HG03442 (cell line): Measurements from ENCODE around the gene THAP7.

Experiments
- ATAC-seq: cut with Tn5 transposase; IDR thresholded peaks from one replicate; pipeline ENCODE4 v1.9.1; 2021; ENCODE audit warnings: mild to moderate bottlenecking, moderate library complexity; ENCODE audit not compliant: unreplicated experiment

THAP7 gene

DNA sequence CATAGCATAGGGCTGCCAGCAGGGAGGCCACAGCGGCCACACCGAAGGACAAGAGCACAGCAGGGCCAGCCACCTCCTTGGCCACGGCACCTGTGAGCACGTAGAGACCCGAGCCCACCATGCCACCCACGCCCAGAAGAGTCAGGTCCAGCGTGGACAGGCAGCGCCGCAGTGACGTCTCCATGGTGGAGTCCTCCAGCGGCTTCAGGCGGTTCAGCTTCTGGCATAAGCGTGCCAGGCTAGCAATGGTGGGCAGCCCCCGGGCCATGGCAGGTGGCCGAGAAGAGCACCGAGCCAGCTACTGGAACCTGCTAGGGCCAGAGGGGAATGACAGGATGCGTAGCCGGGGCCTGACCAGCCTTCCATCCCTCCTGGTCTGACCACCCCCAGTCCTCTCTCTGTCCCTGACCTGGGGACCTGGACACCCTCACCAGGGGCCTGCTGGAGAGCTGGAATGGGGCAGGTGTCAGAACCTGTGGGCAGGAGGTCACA lies 29.7 kb upstream of the THAP7 start:
- no peak for ATAC-seq

DNA sequence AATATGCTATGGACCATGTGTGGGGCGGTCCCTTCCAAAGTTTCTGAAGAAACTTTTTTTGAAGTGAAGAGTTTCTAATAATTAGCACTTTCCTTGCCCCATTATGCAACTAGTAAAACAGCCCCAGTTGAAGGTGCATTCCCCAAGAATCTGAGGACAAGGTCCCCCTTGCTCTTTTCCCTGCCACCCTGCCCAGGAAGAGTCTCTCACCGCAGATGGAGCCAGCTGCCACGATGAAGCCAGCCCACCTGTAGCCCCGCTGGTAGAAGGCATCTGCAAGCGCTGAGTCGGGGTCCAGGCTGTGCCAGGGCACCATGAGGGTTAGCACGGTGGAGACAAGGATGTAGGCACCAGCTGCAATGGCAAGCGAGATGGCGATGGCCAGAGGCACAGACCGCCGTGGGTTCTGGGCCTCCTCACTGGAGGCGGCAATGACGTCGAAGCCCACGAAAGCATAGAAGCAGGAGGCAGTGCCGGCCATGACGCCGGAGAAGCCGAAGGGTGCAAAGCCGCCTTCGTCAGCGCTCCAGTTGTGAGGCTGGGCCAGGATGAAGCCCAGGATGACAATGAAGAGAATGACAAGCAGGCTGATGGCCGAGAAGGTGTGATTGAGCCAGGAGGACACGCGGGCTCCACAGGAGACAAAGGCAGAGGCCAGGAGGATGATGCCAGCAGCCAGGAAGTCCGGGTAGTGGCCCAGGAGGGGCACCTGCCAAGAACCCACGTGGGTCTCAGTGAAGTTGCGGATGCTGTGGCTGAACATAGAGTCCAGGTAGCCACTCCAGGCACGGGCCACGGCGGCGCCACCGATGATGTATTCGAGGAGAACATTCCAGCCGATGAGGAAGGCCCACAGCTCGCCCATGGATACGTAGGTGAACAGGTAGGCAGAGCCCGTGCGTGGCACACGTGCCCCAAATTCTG lies 29.0 kb upstream of the THAP7 start:
- ATAC-seq, result no peak

GRCh38 chr22:21030032-21030431 lies 28.1 kb upstream of the THAP7 start:
- ATAC-seq, result no peak

DNA sequence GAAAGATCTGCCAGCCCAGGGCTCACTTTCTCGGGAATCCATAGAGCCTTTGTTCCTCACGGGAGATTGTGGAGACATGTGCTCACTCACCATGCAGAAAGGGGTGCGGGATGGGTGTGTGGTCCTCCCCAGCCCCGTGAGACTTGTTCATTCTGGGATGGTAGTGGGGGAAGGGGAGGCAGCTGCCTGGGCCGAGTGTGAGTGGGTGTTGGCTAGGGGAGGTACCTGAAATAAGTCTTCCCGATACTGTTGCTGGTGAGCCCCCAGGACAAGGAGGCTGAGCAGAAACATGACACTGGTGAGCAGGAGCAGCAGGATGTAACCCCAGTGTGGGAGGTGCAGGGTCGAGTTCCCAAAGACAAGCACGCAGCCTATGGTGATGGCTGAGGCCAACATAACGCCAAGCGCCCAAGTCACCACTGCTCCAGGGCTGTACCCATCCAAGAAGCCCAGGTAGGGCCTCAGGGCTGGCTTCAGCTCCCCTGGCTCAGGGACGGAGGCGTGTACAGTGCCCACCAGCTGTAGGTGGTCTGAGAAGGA lies 27.6 kb upstream of the THAP7 start:
- ATAC-seq, result no peak

DNA sequence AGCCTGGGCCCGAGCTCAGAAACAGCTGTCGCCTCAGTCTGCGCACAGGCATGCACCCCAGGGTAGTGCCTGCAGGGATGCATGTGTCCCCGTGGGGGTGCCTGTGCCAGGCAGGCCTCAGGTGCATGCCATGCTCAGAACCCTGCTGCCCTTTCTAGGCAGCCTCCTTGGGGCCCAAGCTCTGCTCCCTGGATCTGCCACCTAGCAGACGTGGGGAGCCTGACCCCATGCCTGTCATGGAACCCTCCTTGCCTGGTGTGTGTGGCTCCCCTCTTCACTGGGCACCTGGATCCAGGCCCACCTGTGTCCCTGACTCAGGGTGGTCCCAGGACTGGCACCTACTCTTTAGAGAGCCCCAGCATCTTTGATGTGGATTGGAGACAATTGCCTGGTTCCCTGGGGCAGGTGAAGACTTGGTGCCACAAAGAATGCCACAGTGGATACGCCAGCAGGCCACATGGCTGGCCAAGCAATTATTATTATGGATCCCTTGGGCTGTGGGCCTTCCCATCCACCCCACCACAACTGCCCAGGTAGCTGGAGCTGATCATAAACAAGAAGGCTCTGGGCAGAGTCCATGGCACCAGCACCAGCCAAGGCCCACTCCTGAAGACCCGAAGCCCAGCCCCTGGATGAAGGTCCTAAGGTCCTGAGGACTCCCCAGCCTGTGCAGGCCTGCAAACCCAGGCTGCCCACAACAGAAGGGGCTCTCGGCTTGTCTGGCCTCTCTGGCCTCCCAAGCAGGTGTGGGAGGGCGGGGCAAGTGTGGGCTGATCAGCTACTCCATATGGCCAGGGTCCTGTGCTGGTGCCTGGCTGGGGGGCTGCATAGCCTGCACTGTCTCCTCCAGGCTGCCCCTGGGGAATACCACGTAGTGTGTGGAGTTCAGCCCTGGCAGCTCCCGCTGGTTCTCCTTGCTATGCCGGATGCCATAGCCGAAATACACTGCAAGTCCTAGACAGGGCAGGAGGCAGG lies 26.6 kb upstream of the THAP7 start:
- no peak for ATAC-seq

DNA sequence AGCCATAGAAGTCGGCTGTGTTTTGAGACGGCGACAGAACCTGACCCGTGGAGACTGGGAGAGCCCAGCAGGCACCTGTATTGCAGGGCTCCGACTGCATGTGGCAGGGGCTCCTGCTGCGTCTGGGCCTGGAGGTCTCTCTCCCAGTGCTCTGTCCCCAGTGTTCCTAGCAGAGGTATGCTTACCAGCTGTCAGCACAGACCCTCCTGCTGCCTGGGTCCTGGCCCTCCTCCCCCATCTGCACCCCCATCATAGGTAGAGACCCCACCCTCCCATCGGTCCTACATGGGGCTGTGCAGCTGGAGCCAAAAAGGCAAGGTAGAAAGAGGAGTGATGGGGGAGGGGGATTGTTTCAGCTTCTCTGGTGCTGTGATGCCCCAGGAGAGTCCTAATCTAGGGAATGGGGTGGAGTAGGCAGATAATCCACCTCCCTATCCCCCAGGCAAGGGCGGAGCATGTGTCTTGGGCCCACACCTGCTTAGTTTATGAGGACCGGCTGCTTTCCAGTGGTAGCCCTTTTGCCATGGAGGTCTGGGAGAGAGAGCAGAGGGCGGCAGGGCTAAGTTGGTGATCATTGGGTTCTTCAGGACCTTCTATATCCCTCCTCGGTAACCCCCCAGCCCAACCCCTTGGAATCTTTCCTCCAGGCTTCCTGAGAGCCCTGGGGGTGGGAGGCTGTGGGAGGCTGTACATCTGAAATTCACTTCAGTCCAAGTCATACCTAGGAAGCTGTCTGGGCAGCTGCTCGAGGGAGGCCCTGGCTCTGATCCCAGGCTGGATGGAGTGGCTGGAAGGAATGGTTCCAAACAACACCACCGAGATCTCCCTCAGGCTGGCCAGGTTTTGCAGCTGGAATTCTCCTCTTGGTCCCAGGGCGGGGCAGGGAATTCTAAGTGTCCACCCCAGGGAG lies 25.1 kb upstream of the THAP7 start:
- no peak for ATAC-seq

DNA sequence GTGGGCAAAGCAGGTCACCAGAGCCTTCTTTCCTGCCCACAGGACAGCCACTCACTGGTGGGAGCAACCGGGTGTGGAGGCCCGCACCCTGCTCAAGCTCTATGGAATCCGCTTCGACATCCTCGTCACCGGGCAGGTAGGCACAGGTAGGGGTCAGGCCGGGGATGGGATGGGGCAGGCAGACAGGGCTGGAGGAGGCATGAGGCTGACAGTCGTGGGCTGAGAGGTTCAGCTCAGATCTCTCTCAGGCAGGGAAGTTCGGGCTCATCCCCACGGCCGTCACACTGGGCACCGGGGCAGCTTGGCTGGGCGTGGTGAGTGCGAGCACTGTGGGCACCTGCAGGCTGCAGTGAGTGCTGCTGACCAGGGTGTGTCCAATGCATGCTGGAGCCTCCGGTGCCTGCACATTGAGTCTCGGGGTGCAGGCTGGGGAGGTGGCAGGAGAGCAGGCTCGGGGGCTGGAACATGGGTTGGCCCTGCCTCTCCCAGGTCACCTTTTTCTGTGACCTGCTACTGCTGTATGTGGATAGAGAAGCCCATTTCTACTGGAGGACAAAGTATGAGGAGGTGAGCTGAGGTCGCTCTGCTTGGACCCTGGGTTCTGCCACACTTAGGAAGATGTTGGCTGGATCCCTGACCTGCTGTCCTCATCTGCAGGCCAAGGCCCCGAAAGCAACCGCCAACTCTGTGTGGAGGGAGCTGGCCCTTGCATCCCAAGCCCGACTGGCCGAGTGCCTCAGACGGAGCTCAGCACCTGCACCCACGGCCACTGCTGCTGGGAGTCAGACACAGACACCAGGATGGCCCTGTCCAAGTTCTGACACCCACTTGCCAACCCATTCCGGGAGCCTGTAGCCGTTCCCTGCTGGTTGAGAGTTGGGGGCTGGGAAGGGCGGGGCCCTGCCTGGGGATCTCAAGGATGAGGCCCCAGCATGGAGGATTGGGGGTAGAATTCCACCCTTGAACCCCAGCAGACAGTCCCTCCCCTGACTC lies 24.1 kb upstream of the THAP7 start:
- no peak for ATAC-seq

DNA sequence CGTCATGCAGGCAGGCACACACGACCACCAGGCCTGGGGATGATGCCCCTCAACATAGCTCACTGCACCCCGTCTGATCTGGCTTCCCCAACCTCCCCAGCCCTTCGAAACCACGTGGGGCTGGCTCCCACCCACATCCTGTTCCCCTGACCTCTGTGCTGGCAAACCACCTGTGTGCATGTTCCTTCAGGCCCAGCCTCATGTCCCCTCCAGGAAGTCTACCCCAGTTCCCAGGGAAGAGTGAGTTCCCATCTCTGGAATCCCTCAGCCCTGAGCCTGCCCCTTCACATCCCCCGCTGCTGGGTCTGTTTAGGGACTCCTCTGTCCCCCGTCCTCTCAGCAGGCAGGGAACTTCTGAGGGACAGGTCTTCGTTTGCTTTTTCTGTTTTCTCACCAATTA lies 23.3 kb upstream of the THAP7 start:
- no peak for ATAC-seq

- no peak for ATAC-seq
Measured at GRCh38 chr22:21022955-21023614, 21.2 kb upstream of the THAP7 start.

GRCh38 chr22:21022507-21022906 lies 20.6 kb upstream of the THAP7 start:
- no peak for ATAC-seq

DNA sequence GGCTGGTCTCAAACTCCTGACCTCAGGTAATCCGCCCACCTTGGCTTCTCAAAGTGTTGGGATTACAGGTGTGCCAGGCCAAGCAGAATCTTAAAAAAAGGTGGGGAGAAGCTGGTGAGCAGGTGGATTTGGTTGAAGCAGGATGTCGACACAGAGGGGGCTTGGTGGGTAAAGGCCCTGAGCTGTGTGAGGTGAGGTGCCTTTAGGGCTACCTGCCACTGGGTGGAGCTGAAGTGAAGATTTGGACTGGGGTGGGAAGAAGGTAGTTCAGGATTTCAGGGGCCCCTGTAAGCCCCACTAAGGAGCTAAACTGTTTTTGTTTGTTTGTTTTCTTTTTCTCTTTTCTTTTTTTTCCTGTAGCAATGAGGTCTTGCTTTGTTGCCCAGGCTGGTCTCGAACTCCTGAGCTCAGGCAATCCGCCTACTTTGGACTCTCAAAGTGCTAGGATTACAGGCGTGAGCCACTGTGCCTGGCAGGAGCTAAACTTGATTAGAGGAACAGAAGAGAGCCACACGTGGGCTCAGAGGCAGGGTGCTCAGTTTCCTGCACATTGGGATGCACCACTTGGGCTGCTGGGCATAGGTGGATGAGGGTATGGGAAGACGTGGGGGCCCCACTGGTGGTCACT lies 19.0 kb upstream of the THAP7 start:
- ATAC-seq, result no peak

DNA sequence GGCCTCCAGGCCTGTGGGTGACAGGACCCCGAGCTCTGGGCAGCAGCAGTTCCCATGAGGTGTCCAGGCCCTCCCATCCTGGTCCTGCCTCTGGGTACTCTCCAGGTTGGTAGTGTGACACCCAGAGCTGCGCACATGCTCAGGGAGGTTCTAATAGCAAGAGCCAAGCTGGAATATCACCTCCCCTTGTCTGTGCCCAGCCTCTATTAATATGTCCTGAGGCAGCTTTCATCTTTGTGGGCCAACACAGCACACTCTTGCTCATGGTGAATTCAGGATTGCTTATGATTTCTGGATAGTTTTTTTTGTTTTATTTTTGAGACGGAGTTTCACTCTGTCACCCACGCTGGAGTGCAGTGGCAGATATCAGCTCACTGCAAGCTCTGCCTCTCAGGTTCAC lies 16.4 kb upstream of the THAP7 start:
- ATAC-seq, result no peak

DNA sequence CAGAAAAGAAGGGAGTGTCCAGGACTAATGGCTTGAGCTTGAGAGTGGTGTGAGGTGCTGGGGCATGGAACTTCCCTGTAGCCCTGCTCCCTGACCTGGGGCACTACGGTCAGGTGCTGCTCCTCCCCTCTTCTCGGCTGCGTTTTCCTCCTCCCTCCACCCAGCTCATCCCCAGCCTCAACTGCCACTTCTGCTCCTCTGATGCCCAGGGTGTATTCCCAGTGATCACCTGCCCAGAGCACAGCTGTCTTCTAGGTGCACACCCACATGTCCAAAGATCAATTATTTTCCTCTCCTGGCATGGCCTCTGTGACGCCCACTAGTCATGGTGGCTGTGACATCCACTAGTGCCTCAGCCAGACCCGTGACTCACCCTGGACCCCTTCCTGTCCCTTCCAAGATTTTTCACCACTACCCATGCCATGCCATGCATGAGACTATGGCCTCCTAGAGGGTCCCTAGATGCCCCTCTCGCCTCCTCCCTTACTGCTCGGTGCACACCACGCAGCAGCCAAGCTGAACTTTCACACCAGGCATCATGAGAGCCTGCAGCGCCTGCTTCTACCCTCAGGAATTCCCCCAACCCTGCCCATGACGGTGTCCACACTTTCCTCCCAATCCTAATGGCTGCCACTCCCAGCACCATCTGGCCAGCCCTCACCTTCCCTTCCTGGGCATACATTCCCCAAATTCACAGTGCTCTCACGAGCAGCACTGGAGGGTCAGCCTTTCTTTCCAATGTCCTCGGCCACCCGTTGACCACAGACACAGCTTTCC lies 14.9 kb upstream of the THAP7 start:
- ATAC-seq, result no peak

DNA sequence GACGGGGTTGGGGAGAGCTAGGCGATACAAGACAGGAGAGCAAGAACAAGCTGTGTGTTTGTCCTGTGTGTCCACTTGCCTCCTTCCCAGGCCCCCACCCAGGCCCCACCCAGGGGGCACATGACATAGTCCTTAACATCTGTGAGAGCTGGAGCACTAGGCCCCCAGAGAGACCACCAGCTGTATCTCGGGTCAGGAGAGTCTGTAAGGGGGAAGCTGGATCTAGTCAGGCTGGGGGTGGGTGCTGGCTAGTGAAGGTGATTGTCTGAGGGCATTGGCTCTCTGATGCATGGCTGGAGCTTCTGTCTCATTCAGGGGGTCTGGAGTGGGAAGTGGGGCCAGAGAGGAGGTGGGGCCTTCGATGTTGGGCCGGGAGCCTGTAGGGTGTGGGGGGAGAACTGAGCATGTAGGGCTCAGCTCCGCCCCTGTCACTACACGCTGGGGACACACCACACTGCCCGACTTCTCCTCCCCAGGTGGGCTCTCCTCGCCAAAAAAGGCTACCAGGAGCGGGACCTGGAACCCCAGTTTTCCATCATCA lies 13.6 kb upstream of the THAP7 start:
- no peak for ATAC-seq

DNA sequence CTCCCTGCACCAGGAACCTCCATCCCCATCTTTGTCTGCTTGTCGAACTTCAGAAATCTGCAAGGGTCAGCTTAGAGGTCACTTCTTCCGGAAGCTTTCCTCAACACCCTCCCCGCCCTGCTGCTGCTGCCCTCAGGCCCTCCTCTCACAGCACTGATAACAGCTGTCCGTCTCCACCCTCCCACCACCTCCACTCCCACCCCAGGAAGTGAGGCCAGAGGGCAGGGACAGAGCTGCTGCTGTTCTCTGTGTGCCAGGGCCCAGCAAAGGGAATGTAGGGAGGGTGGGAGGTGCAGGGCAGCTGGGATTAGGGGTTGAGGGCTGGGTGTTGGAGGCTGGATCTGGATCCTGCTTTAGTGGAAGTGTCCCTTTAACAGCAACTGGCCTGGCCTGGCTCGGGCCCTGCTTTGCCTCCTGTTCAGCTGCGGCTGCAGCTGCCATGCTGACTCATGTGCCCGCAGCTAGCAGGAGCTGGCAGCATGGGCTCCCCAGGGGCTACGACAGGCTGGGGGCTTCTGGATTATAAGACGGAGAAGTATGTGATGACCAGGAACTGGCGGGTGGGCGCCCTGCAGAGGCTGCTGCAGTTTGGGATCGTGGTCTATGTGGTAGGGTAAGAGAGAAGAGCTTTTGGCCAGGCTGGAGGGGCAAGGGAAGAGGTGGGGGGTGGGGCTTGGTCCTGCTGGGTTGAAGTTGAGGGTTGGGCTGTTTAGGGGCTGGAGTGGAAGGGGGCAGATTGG lies 13.0 kb upstream of the THAP7 start, which contains the start of gene P2RX6:
TSS of gene P2RX6 (plus strand) at position 440 of the 740 bp plus-strand sequence. CDS start at position 450, 10 bp downstream.
- ATAC-seq, result no peak

DNA sequence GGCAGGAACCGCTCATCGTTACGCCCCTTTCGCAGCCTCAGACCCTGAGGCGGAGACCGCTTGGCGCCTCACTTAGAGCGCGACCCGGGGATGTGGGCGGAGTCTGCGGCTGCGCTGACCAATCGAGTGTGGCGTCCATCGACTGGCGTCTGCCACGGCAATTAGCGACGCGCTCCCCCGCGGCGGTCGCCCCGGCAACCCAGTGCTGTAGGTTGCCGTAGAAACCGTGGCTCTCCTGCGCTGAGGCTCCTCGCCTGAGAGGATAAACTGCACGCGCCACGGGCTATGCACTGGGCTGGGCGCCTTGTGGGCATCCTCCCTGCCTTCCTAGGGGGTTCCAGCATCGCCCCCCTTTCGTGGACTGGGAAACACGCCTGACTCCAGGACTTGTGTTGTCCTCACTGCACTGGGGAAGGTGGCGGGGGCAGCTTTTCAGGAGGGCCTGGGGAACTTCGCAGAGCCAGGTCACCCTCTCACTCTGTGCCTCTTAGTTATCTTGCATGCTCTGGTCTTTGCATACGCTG lies 12.3 kb upstream of the THAP7 start:
- peak; percentile 76 for ATAC-seq
